ENCODE data around the gene TMPRSS15. TPM values are rescaled to one million over a fixed set of nuclear protein-coding genes. Genes with fewer than 3 reads are reported as not detected.
"Not testable (repeated sequence)": the region's sequence is repeated elsewhere in the genome, so short reads cannot be mapped to it uniquely, and the experiment has no call there.

TMPRSS15 gene
- total RNA-seq, 2 experiments from 2014 or later = not detected

- intact Hi-C loops (cut with micrococcal nuclease) = no loop called here
- DNase-seq (no peak), ATAC-seq (no peak)
- Mint-ChIP-seq H3K27me3 (no peaks in the 10 kb centered on the region), H3K4me3 (no peak overlapping the region), H3K4me1 (ENCODE audit: low read depth) (no peaks in the 10 kb centered on the region), H3K36me3 (ENCODE audit: low read depth) (no peaks in the 10 kb centered on the region), H3K27ac (no peak overlapping the region), H3K9me3 (no peaks in the 10 kb centered on the region)
- TF ChIP-seq CTCF (IDR thresholded peaks at IDR 0.05) = no peak
- POLR2A ChIA-PET = no interaction called here
- CTCF ChIA-PET = no interaction called here
Observed at GRCh38 chr21:18398843-18399242, 4.7 kb downstream of the TMPRSS15 start.

- DNase-seq (no peak), ATAC-seq (no peak)
- Mint-ChIP-seq H3K36me3 (ENCODE audit: low read depth) (no peaks in the 10 kb centered on the region), H3K9me3 (no peaks in the 10 kb centered on the region), H3K4me3 (no peak overlapping the region), H3K27ac (no peak overlapping the region), H3K4me1 (ENCODE audit: low read depth) (no peaks in the 10 kb centered on the region), H3K27me3 (no peaks in the 10 kb centered on the region)
- CTCF ChIA-PET = interaction anchor here (1.6 kb wide), 1 partner anchor 53 kb away, joined by 3 read pairs; no protein-coding TSS in a partner anchor
- TF ChIP-seq CTCF (IDR thresholded peaks at IDR 0.05) = no peak
- POLR2A ChIA-PET = no interaction called here
- intact Hi-C loops (cut with micrococcal nuclease) = no loop called here
Observed at GRCh38 chr21:18387994-18388393, 15.6 kb downstream of the TMPRSS15 start.

GRCh38 chr21:18384771-18385170 lies 18.8 kb downstream of the TMPRSS15 start:
- no peak for DNase-seq
- CTCF ChIA-PET = interaction anchor here (0.6 to 1.3 kb wide), 3 partner anchors 11 to 115 kb away, joined by 3 read pairs; no protein-coding TSS in a partner anchor

GRCh38 chr21:18382934-18383619 lies 20.5 kb downstream of the TMPRSS15 start:
- H3K4me3 Mint-ChIP-seq; POLR2A ChIA-PET; H3K9me3 Mint-ChIP-seq; intact Hi-C loops (cut with micrococcal nuclease); H3K27me3 Mint-ChIP-seq; ATAC-seq; DNase-seq; H3K27ac Mint-ChIP-seq; H3K36me3 Mint-ChIP-seq (ENCODE audit: low read depth); CTCF ChIA-PET; H3K4me1 Mint-ChIP-seq (ENCODE audit: low read depth): not testable (repeated sequence)

More at GRCh38 chr21:18384771-18385170, 18.8 kb downstream of the TMPRSS15 start:
- no peak for ATAC-seq
- Mint-ChIP-seq H3K4me1 (ENCODE audit: low read depth) (no peaks in the 10 kb centered on the region), H3K27me3 (no peaks in the 10 kb centered on the region), H3K27ac (no peak overlapping the region), H3K9me3 (no peaks in the 10 kb centered on the region), H3K4me3 (no peak overlapping the region), H3K36me3 (ENCODE audit: low read depth) (no peaks in the 10 kb centered on the region)
- POLR2A ChIA-PET = no interaction called here
- intact Hi-C loops (cut with micrococcal nuclease) = no loop called here
- peak; percentile 45 for TF ChIP-seq CTCF (IDR thresholded peaks at IDR 0.05)

- ChIA-PET CTCF (no interaction called here), POLR2A (no interaction called here)
- Mint-ChIP-seq H3K4me3 (no peak overlapping the region), H3K36me3 (ENCODE audit: low read depth) (no peaks in the 10 kb centered on the region), H3K4me1 (ENCODE audit: low read depth) (no peaks in the 10 kb centered on the region), H3K27ac (no peak overlapping the region), H3K27me3 (no peaks in the 10 kb centered on the region), H3K9me3 (no peaks in the 10 kb centered on the region)
- intact Hi-C loops (cut with micrococcal nuclease) = no loop called here
- DNase-seq = no peak
- no peak for ATAC-seq
- TF ChIP-seq CTCF (IDR thresholded peaks at IDR 0.05) = no peak
Observed at GRCh38 chr21:18382141-18382540, 21.4 kb downstream of the TMPRSS15 start.
